Prostate gland (tissue), 2 donors: ENCODE data around the gene GPR107. TPM values are rescaled to one million over a fixed set of nuclear protein-coding genes. Genes with fewer than 3 reads are reported as not detected.

ENCODE experiments used
- DNase-seq: peaks from one replicate; pipeline ENCODE4 v3.0.0-alpha.2; 2019; ENCODE audit warnings: low spot score
- H3K27ac ChIP-seq, 2 donors: fragments of 200-600 bp; sonication (generic); 2 replicates each; pipeline ENCODE4 v1.5.1; 2017 to 2019
- H3K27me3 ChIP-seq: fragments of 200-600 bp; sonication (generic); replicated peaks from 2 replicates; pipeline ENCODE4 v1.5.1; 2019; ENCODE audit not compliant: insufficient read depth
- H3K36me3 ChIP-seq, 2 donors: fragments of 200-600 bp; sonication (generic); 1 replicate in 1 of 2; 2 replicates in 1 of 2; pipeline versions ENCODE4 v1.5.1 to v1.8.1; 2017 to 2019
- H3K4me1 ChIP-seq: fragments of 200-600 bp; sonication (generic); replicated peaks from 2 replicates; pipeline ENCODE4 v1.5.1; 2019
- H3K4me3 ChIP-seq, 2 donors: fragments of 200-600 bp; sonication (generic); 2 replicates each; pipeline ENCODE4 v1.5.1; 2017 to 2019
- H3K9me3 ChIP-seq: fragments of 200-600 bp; sonication (generic); 2 replicates; pipeline ENCODE4 v1.5.1; 2017
- POLR2A ChIP-seq: fragments of 450-650 bp; IDR thresholded peaks from one replicate; pipeline ENCODE4 v1.6.1; 2016; ENCODE audit warnings: antibody characterized with exemption, mild to moderate bottlenecking
- POLR2AphosphoS5 ChIP-seq: sonication (generic); formaldehyde crosslinking; IDR thresholded peaks from one replicate; pipeline ENCODE4 v1.6.1; 2017; ENCODE audit warnings: antibody characterized with exemption
- WGBS: methylation state at CpG from one replicate; pipeline ENCODE4 v1.1.5; 2018; 5-methylcytosine and 5-hydroxymethylcytosine counted together
- intact Hi-C: fragments of 100-400 bp; cut with DNase I; formaldehyde crosslinking; loops from one replicate; pipeline ENCODE4 v1.14.2; 2022
- total RNA-seq, 2 donors: library from RNA; depleted of rRNA; stranded (reverse); fragments of >200 nt; gene quantifications; one replicate each; pipeline ENCODE4 v1.1.0, GENCODE V29; 2016
- TF ChIP-seq, protein P1 (sequence below), 4 experiments: fragments of 200-600 bp in 2 of 4; fragments of 450-650 bp in 2 of 4; sonication (generic) in 2 of 4; IDR thresholded peaks; 1 replicate in 3 of 4; 2 replicates in 1 of 4; pipeline ENCODE4 v1.5.1; 2016 to 2019; ENCODE audit warnings: antibody characterized with exemption in 4 of 4, mild to moderate bottlenecking in 2 of 4, moderate library complexity in 2 of 4

Gene GPR107
- total RNA-seq, 2 donors from 2014 or later = 36.3 to 51.5 TPM

DNA sequence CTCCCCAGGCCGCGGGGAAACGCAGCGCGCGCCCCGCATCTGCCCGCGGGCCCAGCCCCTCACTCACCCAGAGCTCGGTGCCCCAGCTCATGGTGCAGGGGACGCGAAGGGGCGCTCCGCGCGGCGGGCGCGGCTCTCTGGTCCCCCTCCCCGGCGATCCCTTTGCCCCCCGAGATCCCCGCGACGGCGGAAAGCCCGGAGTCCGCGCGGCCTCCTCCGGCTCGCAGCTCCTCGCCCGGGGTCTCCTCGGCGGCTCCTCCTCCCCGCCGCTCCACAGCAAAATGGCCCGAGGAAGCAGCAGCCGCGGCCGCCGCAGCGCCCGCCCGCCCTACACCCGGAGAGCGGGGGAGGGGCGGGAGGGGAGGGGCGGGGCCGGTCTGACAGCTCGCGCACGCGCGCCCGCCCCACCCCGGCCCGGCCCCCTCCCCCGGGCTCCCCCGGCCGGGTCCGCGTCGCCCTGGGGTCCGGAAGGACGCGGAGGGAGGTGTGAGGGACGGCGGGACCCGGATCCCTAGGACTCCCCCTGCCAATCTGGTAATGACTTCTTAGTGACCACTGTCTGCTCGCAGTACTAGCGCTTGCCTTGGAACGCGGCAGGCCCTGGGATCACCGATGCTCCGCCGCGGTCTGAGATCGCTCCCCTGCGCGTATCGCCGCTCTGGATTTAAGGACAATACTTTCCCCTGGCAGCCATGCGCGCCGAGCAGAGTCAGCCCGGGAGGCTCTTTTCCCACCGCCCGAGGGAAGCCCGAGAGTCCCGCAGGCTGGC lies 10.6 kb upstream of the GPR107 start, which contains the start of gene FNBP1:
Gene FNBP1 (minus strand): TSS at position 305 of the 769 bp plus-strand sequence. CDS start 214 bp downstream, at position 91.
- TF ChIP-seq POLR2A = peak; percentile 90
- TF ChIP-seq, protein P1, sequence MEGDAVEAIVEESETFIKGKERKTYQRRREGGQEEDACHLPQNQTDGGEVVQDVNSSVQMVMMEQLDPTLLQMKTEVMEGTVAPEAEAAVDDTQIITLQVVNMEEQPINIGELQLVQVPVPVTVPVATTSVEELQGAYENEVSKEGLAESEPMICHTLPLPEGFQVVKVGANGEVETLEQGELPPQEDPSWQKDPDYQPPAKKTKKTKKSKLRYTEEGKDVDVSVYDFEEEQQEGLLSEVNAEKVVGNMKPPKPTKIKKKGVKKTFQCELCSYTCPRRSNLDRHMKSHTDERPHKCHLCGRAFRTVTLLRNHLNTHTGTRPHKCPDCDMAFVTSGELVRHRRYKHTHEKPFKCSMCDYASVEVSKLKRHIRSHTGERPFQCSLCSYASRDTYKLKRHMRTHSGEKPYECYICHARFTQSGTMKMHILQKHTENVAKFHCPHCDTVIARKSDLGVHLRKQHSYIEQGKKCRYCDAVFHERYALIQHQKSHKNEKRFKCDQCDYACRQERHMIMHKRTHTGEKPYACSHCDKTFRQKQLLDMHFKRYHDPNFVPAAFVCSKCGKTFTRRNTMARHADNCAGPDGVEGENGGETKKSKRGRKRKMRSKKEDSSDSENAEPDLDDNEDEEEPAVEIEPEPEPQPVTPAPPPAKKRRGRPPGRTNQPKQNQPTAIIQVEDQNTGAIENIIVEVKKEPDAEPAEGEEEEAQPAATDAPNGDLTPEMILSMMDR (IDR thresholded peaks at IDR 0.05) = no peak
- TF ChIP-seq POLR2AphosphoS5 = peak; percentile 78
- intact Hi-C loops = loop anchor here (1.0 to 5.0 kb wide), 2 partner anchors 81 to 157 kb away; no protein-coding TSS in a partner anchor
- H3K4me1 ChIP-seq = peaks cover 10% of the 10 kb centered on the region
- WGBS = under 1% methylated on average over 84 of the region's 92 CpGs
- peak within 1 kb of the TSS; percentile 80 to 99 for H3K4me3 ChIP-seq
- H3K36me3 ChIP-seq = no peaks in the 10 kb centered on the region
- H3K27me3 ChIP-seq = no peaks in the 10 kb centered on the region
- H3K9me3 ChIP-seq = no peaks in the 10 kb centered on the region
- DNase-seq = peak; percentile 76
- H3K27ac ChIP-seq = peak within 1 kb of the TSS; percentile 95

DNA sequence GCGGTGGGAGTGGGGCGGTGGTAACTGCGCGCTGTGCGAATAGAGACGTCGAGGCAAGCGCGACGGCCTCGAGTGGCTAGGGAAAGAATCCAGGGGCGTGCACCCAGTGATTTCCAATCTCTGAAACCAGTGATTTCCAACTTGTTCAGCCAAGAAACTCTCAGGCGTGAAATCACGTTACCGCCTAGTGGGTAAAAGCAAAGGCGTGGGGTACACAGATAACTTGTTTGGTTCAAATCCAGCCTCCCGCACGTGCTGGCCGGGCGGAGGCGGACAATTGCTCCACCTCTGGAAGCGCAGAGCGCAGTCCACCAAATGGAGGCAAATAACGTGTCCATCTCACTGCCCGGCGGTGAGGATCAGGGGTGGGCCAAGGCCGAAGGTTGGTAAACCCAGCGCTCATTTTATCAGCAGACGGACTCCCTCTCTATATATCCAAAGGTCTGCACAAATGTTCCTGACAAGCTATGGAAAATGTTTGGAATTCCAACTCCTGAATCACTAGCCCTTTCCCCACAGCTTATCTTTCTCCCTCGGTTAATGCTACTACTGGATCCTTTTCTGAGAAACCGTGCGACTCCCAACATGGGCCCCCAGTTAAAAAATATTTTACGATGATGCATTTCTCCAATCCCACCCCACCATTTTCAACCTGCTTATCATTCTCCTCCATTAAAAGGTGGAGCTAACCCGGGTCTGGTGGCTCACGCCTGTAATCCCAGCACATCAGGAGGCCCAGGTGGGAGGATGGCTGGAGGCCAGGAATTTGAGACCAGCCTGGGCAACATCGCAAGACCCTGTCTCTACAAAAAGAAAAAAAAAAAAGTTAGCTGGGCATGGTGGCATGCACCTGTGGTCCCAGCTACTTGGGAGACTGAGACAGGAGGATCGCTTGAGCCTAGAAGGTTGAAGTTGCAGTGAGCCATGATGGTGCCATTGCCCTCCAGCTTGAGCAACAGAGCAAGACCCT lies 9.8 kb upstream of the GPR107 start:
- TF ChIP-seq, protein P1 (IDR thresholded peaks at IDR 0.05) = no peak
- TF ChIP-seq POLR2A = no peak
- no peak for TF ChIP-seq POLR2AphosphoS5
- intact Hi-C loops = loop anchor here (1.0 to 5.0 kb wide), 2 partner anchors 82 to 158 kb away; no protein-coding TSS in a partner anchor

DNA sequence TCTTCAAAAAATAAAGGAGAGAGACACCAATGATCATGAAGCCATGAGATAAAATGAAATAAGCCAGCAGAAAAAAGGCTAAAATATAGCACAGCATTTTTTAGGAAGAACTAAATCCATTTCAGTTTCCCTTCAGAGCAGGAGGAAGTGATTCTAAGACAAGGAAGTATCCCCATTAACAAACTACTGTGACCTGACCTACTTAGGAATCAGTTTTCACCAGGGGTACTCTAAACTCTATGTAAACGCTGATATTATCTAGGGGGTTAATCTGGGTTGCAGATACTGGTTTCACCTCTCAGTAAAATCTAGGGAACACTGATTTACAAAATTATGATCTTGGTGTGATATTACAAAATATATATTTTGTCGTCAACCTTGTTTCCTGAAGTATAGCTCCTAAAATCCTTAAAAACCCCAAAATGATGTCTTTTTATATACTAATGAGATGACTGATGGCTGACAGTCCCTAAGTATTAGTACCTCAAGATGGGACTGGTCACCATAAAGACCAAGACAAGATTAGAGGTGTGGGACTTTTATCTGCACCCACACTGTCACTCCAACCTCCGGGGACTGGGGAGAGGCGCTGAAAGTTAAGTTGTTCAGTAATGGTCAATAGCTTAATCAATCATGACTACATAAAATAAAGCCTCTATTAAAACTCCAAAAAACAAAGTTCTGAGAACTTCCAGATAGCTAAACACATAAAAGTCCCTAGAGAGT lies 7.8 kb upstream of the GPR107 start:
- DNase-seq = no peak

More for the DNA sequence above, 9.8 kb upstream of the GPR107 start:
- peak; percentile 36 for DNase-seq
- WGBS = 24% methylated on average over 37 of the region's 37 CpGs
- Histone ChIP-seq H3K4me1 (peaks cover 10% of the 10 kb centered on the region), H3K9me3 (no peaks in the 10 kb centered on the region), H3K4me3 (peak overlapping the region; percentile 80 to 99), H3K27ac (peak overlapping the region; percentile 95), H3K36me3 (no peaks in the 10 kb centered on the region), H3K27me3 (no peaks in the 10 kb centered on the region)

More for the DNA sequence above, 7.8 kb upstream of the GPR107 start:
- 67% methylated on average over 4 of the region's 4 CpGs for WGBS
- Histone ChIP-seq H3K36me3 (no peaks in the 10 kb centered on the region), H3K27ac (peak overlapping the region; percentile 21 to 95), H3K4me3 (no peak overlapping the region), H3K4me1 (peaks cover 10% of the 10 kb centered on the region), H3K27me3 (no peaks in the 10 kb centered on the region), H3K9me3 (no peaks in the 10 kb centered on the region)
- intact Hi-C loops = no loop called here
- TF ChIP-seq POLR2A (no peak), POLR2AphosphoS5 (no peak)
- TF ChIP-seq, protein P1 (IDR thresholded peaks at IDR 0.05) = no peak
